K562 (cell line): Measurements from ENCODE around the gene TULP1. TPM values are rescaled to one million over a fixed set of nuclear protein-coding genes. Genes with fewer than 3 reads are reported as not detected.

Source experiments
- BCL6 ChIP-seq: fragments of 250-450 bp; sonication (Bioruptor Pico); IDR thresholded peaks from 2 replicates; pipeline ENCODE4 v1.4.0; 2020
- ESRRA ChIP-seq: fragments of 450-650 bp; IDR thresholded peaks from 2 replicates; pipeline ENCODE4 v1.6.1; 2014; ENCODE audit warnings: low read depth, mild to moderate bottlenecking, moderate library complexity, borderline replicate concordance
- FOS ChIP-seq: IDR thresholded peaks from 3 replicates; pipeline ENCODE4 v1.6.1; 2011; ENCODE audit not compliant: insufficient read length; ENCODE audit errors: extremely low read depth
- HLTF ChIP-seq: fragments of 450-650 bp; IDR thresholded peaks from 2 replicates; pipeline ENCODE4 v1.6.1; 2016
- POLR2AphosphoS2 ChIP-seq: IDR thresholded peaks from 2 replicates; pipeline ENCODE4 v1.6.1; 2012; ENCODE audit warnings: low read length, improper control_type of control experiment
- POLR2B ChIP-seq: fragments of 450-650 bp; IDR thresholded peaks from 2 replicates; pipeline ENCODE4 v1.6.1; 2018; ENCODE audit warnings: low read depth; ENCODE audit not compliant: partially characterized antibody
- RBFOX2 ChIP-seq: fragments of 200-400 bp; formaldehyde crosslinking; IDR thresholded peaks from 2 replicates; pipeline ENCODE4 v1.6.1; 2017; ENCODE audit warnings: low read depth, mild to moderate bottlenecking, low read length, moderate library complexity
- TCF7 ChIP-seq: sonication (generic); IDR thresholded peaks from 2 replicates; pipeline ENCODE4 v1.6.1; 2016; ENCODE audit warnings: antibody characterized with exemption, borderline replicate concordance
- THRAP3 ChIP-seq: fragments of 450-650 bp; IDR thresholded peaks from 2 replicates; pipeline ENCODE4 v1.6.1; 2016; ENCODE audit warnings: mild to moderate bottlenecking, inconsistent platforms, borderline replicate concordance
- XRCC3 ChIP-seq: fragments of 450-650 bp; IDR thresholded peaks from 2 replicates; pipeline ENCODE4 v1.6.1; 2017; ENCODE audit warnings: mild to moderate bottlenecking, moderate library complexity
- ZFP30 ChIP-seq: fragments of 250-450 bp; sonication (Bioruptor Pico); IDR thresholded peaks from 2 replicates; pipeline ENCODE4 v1.8.0; 2022; ENCODE audit warnings: moderate library complexity, mild to moderate bottlenecking, inconsistent platforms, borderline replicate concordance
- polyA plus RNA-seq, 8 experiments: library from polyadenylated mRNA; depleted of rRNA in 4 of 8; stranded (reverse) in 5 of 8; unstranded in 3 of 8; fragments of >200 nt; fragmentation: Nextera tagmentation in 2 of 8; fragmentation: Illumina TruSeq in 1 of 8; extraction: Ambion mirVana in 2 of 8; extraction: Trizol in 1 of 8; gene quantifications; 2 replicates each; pipeline versions ENCODE4 v1.2.1 to v1.2.3, GENCODE V29; 2011 to 2014; ENCODE audit warnings: inconsistent platforms in 1 of 8, missing spikeins in 1 of 8
- total RNA-seq, 7 experiments: library from RNA; depleted of rRNA in 6 of 7; stranded (reverse); fragments of >200 nt in 6 of 7; fragmentation: Illumina TruSeq in 2 of 7; extraction: Trizol in 2 of 7; gene quantifications; 2 replicates each; pipeline versions ENCODE4 v1.2.1 to v1.2.3, GENCODE V29; 2011 to 2021; ENCODE audit warnings: low replicate concordance in 1 of 7
- TF ChIP-seq, protein P1 (sequence below): IDR thresholded peaks from 2 replicates; pipeline ENCODE4 v1.6.1; 2016; ENCODE audit warnings: missing genetic modification characterization, missing compliant biosample characterization
- TF ChIP-seq, protein P2 (sequence below): fragments of 250-450 bp; sonication (Bioruptor Pico); IDR thresholded peaks from 2 replicates; pipeline ENCODE4 v1.4.0; 2020; ENCODE audit warnings: mild to moderate bottlenecking
- TF ChIP-seq, protein P3 (sequence below): fragments of 150-350 bp; IDR thresholded peaks from 2 replicates; pipeline ENCODE4 v1.6.1; 2014; ENCODE audit warnings: low read depth, mild to moderate bottlenecking, low read length, borderline replicate concordance
- TF ChIP-seq, protein P4 (sequence below): fragments of 450-650 bp; IDR thresholded peaks from 2 replicates; pipeline ENCODE4 v1.6.1; 2014; ENCODE audit warnings: low read depth, mild to moderate bottlenecking, moderate library complexity, borderline replicate concordance
- TF ChIP-seq, protein P5 (sequence below): IDR thresholded peaks from 3 replicates; pipeline ENCODE4 v1.6.1; 2011; ENCODE audit warnings: borderline replicate concordance, mild to moderate bottlenecking; ENCODE audit not compliant: insufficient read length, insufficient read depth
- TF ChIP-seq, protein P6 (sequence below): fragments of 450-650 bp; IDR thresholded peaks from 2 replicates; pipeline ENCODE4 v1.6.1; 2016; ENCODE audit warnings: missing biosample characterization, missing genetic modification characterization

Gene TULP1
- total and polyA plus RNA-seq, 9 of the 15 experiments (the other 6 are each of a cell fraction or from before 2014, with no cell fraction given) = 0.06 to 0.17 (median 0.09) TPM; not detected in 6

DNA sequence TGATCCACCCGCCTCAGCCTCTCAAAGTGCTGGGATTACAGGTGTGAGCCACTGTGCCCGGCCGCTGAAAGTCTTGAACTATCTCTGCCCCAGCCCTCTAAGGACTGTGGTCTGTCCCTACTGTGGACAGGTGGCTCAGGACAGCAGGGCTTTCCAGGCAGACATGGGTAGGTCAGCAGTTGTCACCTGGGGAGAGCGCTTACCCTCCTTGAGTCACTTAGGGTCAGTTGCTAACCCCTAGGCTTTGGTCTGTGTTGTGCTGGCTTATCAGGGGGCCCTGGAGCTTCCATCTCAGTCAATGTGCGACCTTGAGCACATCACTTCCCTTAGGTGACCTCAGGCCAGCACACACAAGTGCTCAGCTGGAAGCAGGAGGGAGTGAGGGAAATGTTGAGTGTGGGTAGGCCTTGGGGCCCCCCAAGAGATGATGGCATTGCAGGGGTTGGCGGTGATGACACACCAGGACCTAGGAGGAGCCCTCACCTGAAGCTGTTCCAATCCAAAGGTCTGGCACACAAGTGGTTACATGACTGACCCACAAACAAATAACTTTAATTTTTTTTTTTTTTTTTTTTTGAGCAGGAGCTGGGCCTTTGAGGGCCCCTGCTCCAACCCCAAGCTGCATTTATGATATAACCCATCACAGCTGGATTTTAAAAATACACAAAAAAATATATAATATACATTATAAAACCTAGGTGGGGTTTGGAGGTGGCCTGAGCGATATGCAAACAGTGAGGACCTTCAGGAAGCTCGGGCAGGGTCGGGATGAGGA is 39.4 kb downstream of the TULP1 start (continued):
- TF ChIP-seq, protein P1, sequence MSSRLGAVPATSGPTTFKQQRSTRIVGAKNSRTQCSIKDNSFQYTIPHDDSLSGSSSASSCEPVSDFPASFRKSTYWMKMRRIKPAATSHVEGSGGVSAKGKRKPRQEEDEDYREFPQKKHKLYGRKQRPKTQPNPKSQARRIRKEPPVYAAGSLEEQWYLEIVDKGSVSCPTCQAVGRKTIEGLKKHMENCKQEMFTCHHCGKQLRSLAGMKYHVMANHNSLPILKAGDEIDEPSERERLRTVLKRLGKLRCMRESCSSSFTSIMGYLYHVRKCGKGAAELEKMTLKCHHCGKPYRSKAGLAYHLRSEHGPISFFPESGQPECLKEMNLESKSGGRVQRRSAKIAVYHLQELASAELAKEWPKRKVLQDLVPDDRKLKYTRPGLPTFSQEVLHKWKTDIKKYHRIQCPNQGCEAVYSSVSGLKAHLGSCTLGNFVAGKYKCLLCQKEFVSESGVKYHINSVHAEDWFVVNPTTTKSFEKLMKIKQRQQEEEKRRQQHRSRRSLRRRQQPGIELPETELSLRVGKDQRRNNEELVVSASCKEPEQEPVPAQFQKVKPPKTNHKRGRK (tag) = no peak
- TF ChIP-seq POLR2AphosphoS2 = no peak
- TF ChIP-seq FOS = no peak
- TF ChIP-seq XRCC3 = no peak
- TF ChIP-seq, protein P2, sequence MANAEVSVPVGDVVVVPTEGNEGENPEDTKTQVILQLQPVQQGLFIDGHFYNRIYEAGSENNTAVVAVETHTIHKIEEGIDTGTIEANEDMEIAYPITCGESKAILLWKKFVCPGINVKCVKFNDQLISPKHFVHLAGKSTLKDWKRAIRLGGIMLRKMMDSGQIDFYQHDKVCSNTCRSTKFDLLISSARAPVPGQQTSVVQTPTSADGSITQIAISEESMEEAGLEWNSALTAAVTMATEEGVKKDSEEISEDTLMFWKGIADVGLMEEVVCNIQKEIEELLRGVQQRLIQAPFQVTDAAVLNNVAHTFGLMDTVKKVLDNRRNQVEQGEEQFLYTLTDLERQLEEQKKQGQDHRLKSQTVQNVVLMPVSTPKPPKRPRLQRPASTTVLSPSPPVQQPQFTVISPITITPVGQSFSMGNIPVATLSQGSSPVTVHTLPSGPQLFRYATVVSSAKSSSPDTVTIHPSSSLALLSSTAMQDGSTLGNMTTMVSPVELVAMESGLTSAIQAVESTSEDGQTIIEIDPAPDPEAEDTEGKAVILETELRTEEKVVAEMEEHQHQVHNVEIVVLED (CRISPR knock-in tag) = no peak
- no peak for TF ChIP-seq HLTF
- TF ChIP-seq, protein P3, sequence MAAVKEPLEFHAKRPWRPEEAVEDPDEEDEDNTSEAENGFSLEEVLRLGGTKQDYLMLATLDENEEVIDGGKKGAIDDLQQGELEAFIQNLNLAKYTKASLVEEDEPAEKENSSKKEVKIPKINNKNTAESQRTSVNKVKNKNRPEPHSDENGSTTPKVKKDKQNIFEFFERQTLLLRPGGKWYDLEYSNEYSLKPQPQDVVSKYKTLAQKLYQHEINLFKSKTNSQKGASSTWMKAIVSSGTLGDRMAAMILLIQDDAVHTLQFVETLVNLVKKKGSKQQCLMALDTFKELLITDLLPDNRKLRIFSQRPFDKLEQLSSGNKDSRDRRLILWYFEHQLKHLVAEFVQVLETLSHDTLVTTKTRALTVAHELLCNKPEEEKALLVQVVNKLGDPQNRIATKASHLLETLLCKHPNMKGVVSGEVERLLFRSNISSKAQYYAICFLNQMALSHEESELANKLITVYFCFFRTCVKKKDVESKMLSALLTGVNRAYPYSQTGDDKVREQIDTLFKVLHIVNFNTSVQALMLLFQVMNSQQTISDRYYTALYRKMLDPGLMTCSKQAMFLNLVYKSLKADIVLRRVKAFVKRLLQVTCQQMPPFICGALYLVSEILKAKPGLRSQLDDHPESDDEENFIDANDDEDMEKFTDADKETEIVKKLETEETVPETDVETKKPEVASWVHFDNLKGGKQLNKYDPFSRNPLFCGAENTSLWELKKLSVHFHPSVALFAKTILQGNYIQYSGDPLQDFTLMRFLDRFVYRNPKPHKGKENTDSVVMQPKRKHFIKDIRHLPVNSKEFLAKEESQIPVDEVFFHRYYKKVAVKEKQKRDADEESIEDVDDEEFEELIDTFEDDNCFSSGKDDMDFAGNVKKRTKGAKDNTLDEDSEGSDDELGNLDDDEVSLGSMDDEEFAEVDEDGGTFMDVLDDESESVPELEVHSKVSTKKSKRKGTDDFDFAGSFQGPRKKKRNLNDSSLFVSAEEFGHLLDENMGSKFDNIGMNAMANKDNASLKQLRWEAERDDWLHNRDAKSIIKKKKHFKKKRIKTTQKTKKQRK = no peak
- TF ChIP-seq ZFP30 = no peak
- TF ChIP-seq, protein P4, sequence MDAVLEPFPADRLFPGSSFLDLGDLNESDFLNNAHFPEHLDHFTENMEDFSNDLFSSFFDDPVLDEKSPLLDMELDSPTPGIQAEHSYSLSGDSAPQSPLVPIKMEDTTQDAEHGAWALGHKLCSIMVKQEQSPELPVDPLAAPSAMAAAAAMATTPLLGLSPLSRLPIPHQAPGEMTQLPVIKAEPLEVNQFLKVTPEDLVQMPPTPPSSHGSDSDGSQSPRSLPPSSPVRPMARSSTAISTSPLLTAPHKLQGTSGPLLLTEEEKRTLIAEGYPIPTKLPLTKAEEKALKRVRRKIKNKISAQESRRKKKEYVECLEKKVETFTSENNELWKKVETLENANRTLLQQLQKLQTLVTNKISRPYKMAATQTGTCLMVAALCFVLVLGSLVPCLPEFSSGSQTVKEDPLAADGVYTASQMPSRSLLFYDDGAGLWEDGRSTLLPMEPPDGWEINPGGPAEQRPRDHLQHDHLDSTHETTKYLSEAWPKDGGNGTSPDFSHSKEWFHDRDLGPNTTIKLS = no peak
- TF ChIP-seq, protein P5, sequence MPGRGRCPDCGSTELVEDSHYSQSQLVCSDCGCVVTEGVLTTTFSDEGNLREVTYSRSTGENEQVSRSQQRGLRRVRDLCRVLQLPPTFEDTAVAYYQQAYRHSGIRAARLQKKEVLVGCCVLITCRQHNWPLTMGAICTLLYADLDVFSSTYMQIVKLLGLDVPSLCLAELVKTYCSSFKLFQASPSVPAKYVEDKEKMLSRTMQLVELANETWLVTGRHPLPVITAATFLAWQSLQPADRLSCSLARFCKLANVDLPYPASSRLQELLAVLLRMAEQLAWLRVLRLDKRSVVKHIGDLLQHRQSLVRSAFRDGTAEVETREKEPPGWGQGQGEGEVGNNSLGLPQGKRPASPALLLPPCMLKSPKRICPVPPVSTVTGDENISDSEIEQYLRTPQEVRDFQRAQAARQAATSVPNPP = no peak
- TF ChIP-seq THRAP3 = no peak
- TF ChIP-seq ESRRA = 0 out of 2 replicates have a peak, but pooled peaks have one; percentile 50
- TF ChIP-seq, protein P6, sequence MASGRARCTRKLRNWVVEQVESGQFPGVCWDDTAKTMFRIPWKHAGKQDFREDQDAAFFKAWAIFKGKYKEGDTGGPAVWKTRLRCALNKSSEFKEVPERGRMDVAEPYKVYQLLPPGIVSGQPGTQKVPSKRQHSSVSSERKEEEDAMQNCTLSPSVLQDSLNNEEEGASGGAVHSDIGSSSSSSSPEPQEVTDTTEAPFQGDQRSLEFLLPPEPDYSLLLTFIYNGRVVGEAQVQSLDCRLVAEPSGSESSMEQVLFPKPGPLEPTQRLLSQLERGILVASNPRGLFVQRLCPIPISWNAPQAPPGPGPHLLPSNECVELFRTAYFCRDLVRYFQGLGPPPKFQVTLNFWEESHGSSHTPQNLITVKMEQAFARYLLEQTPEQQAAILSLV = no peak
- no peak for TF ChIP-seq BCL6 (CRISPR knock-in tag)
- TF ChIP-seq RBFOX2 = peak; percentile 34; the same call in 1 of the 2 replicates
- no peak for TF ChIP-seq TCF7
- peak; percentile 76 for TF ChIP-seq POLR2B
